Stomach (tissue), 9 donors: ENCODE results near the gene KCNJ5. TPM values are rescaled to one million over a fixed set of nuclear protein-coding genes. Genes with fewer than 3 reads are reported as not detected.

ENCODE experiments used
- DNase-seq, 2 donors: peaks; one replicate each; pipeline versions ENCODE4 v3.0.0 to v3.0.0-alpha.2; 2013 to 2019
- H3K27ac ChIP-seq, 5 donors: fragments of 200-600 bp in 4 of 5; sonication (generic) in 4 of 5; one replicate each; pipeline ENCODE4 v1.5.1; 2013 to 2019; ENCODE audit warnings: mild to moderate bottlenecking in 1 of 5, moderate library complexity in 1 of 5
- H3K27me3 ChIP-seq, 3 donors: fragments of 200-600 bp; sonication (generic); one replicate each; pipeline ENCODE4 v1.5.1; 2017 to 2019; ENCODE audit warnings: mixed run types in 1 of 3
- H3K36me3 ChIP-seq, 4 donors: fragments of 200-600 bp; sonication (generic); 1 replicate in 3 of 4; 2 replicates in 1 of 4; pipeline ENCODE4 v1.5.1; 2016 to 2019
- H3K4me1 ChIP-seq, 4 donors: fragments of 200-600 bp; sonication (generic); one replicate each; pipeline ENCODE4 v1.5.1; 2016 to 2019
- H3K4me3 ChIP-seq, 4 donors: fragments of 200-600 bp; sonication (generic) in 3 of 4; one replicate each; pipeline ENCODE4 v1.5.1; 2016 to 2019; ENCODE audit warnings: mild to moderate bottlenecking in 1 of 4
- H3K9me3 ChIP-seq, 4 donors: fragments of 200-600 bp; sonication (generic); one replicate each; pipeline ENCODE4 v1.5.1; 2016 to 2019
- CTCF ChIP-seq, 7 experiments: fragments of 450-650 bp in 4 of 7; fragments of 200-600 bp in 3 of 7; sonication (generic) in 3 of 7; IDR thresholded peaks; one replicate each; pipeline ENCODE4 v1.5.1; 2016 to 2019; ENCODE audit warnings: antibody characterized with exemption in 7 of 7, control low read depth in 2 of 7, mild to moderate bottlenecking in 1 of 7
- EP300 ChIP-seq: sonication (generic); formaldehyde crosslinking; IDR thresholded peaks from one replicate; pipeline ENCODE4 v1.6.1; 2017; ENCODE audit warnings: antibody characterized with exemption
- POLR2A ChIP-seq, 4 donors: fragments of 450-650 bp; IDR thresholded peaks; one replicate each; pipeline ENCODE4 v1.6.1; 2016; ENCODE audit warnings: antibody characterized with exemption in 4 of 4, control low read depth in 2 of 4, mild to moderate bottlenecking in 1 of 4, moderate library complexity in 1 of 4
- POLR2AphosphoS5 ChIP-seq, 3 donors: sonication (generic); formaldehyde crosslinking; IDR thresholded peaks; one replicate each; pipeline ENCODE4 v1.6.1; 2016; ENCODE audit warnings: antibody characterized with exemption in 3 of 3
- WGBS, 5 donors: extraction: QIAGEN DNeasy Blood & Tissue Kit in 3 of 5; methylation state at CpG; one replicate each; pipeline versions ENCODE4 v1.1.5 to v1.1.7; 2013 to 2018; 5-methylcytosine and 5-hydroxymethylcytosine counted together
- intact Hi-C: fragments of 100-400 bp; cut with DNase I; formaldehyde crosslinking; loops from one replicate; pipeline ENCODE4 v1.15.1; 2023; ENCODE audit warnings: low total_unique reads
- polyA plus RNA-seq, 3 donors: library from polyadenylated mRNA; stranded (reverse); fragments of 200-250 nt; gene quantifications; one replicate each; pipeline ENCODE4 v1.2.3, GENCODE V29; 2013
- total RNA-seq, 5 donors: library from RNA; depleted of rRNA; stranded (reverse); fragments of >200 nt; gene quantifications; one replicate each; pipeline versions ENCODE4 v1.1.0 to v1.2.3, GENCODE V29; 2014 to 2016
- donor health status: healthy with polysubstance abuse.
- donor health status: Bipolar disorder and iron deficiency.
- donor health status: healthy.

KCNJ5 gene
- total and polyA plus RNA-seq, 8 donors = 0.25 to 1.9 (median 0.83) TPM; not detected in 2

GRCh38 chr11:128925250-128925600 is 34.1 kb downstream of the KCNJ5 start:
- DNase-seq = no peak
- WGBS, 5 donors = 54 to 67% (median 64%) methylated on average over 2 of the region's 2 CpGs

GRCh38 chr11:128926000-128926399 is 34.8 kb downstream of the KCNJ5 start:
- TF ChIP-seq CTCF (IDR thresholded peaks at IDR 0.05) = no peak
- no peak for TF ChIP-seq POLR2AphosphoS5 (IDR thresholded peaks at IDR 0.05)
- no peak for TF ChIP-seq EP300
- TF ChIP-seq POLR2A (IDR thresholded peaks at IDR 0.05) = no peak
- Histone ChIP-seq H3K36me3 (no peaks in the 10 kb centered on the region), H3K4me3 (no peak overlapping the region), H3K4me1 (no peaks in the 10 kb centered on the region), H3K27ac (no peak overlapping the region), H3K9me3 (no peaks in the 10 kb centered on the region), H3K27me3 (peaks cover 0 to 5% (median 0%) of the 10 kb centered on the region in 3 donors)
- no peak for DNase-seq
- intact Hi-C loops = no loop called here
- 55 to 69% (median 61%) methylated on average over 3 of the region's 3 CpGs for WGBS, 5 donors

More at GRCh38 chr11:128925250-128925600, 34.1 kb downstream of the KCNJ5 start:
- no peak overlapping the region for H3K4me3 ChIP-seq
- no peaks in the 10 kb centered on the region for H3K4me1 ChIP-seq
- peaks cover 0 to 11% (median 0%) of the 10 kb centered on the region in 3 donors for H3K27me3 ChIP-seq
- no peak overlapping the region for H3K27ac ChIP-seq
- TF ChIP-seq CTCF (IDR thresholded peaks at IDR 0.05) = no peak
- TF ChIP-seq EP300 = no peak
- TF ChIP-seq POLR2A (IDR thresholded peaks at IDR 0.05) = no peak
- TF ChIP-seq POLR2AphosphoS5 (IDR thresholded peaks at IDR 0.05) = no peak
- H3K9me3 ChIP-seq = no peaks in the 10 kb centered on the region
- no peaks in the 10 kb centered on the region for H3K36me3 ChIP-seq
- intact Hi-C loops = no loop called here

- no peaks in the 10 kb centered on the region for H3K9me3 ChIP-seq
- H3K27ac ChIP-seq = no peak overlapping the region
- intact Hi-C loops = no loop called here
- H3K4me1 ChIP-seq = no peaks in the 10 kb centered on the region
- no peak for DNase-seq
- WGBS, 5 donors = 74 to 80% (median 78%) methylated on average over 17 of the region's 17 CpGs
- no peak overlapping the region for H3K4me3 ChIP-seq
- TF ChIP-seq POLR2A (IDR thresholded peaks at IDR 0.05) (no peak), CTCF (IDR thresholded peaks at IDR 0.05) (no peak), POLR2AphosphoS5 (IDR thresholded peaks at IDR 0.05) (no peak), EP300 (no peak)
- no peaks in the 10 kb centered on the region for H3K36me3 ChIP-seq
- H3K27me3 ChIP-seq = peaks cover 0 to 5% (median 0%) of the 10 kb centered on the region in 3 donors
Observed at GRCh38 chr11:128926437-128927107, 35.4 kb downstream of the KCNJ5 start.

- peaks cover 0 to 5% (median 0%) of the 10 kb centered on the region in 3 donors for H3K27me3 ChIP-seq
- H3K9me3 ChIP-seq = no peaks in the 10 kb centered on the region
- H3K27ac ChIP-seq = no peak overlapping the region
- intact Hi-C loops = no loop called here
- WGBS, 5 donors = 70 to 74% (median 72%) methylated on average over 11 of the region's 11 CpGs
- H3K4me3 ChIP-seq = no peak overlapping the region
- no peak for DNase-seq
- no peak for TF ChIP-seq CTCF (IDR thresholded peaks at IDR 0.05)
- TF ChIP-seq POLR2AphosphoS5 (IDR thresholded peaks at IDR 0.05) = no peak
- TF ChIP-seq POLR2A (IDR thresholded peaks at IDR 0.05) = no peak
- no peak for TF ChIP-seq EP300
- no peaks in the 10 kb centered on the region for H3K36me3 ChIP-seq
- H3K4me1 ChIP-seq = no peaks in the 10 kb centered on the region
Observed at GRCh38 chr11:128927108-128927461, 35.9 kb downstream of the KCNJ5 start.
